Measurements from ENCODE around the gene FAM135A. TPM values are rescaled to one million over a fixed set of nuclear protein-coding genes. Genes with fewer than 3 reads are reported as not detected.

FAM135A gene
- total RNA-seq, 1 experiment from 2014 or later = 31.0 TPM

GRCh38 chr6:70436320-70436719 lies 23.0 kb downstream of the FAM135A start:
- Histone ChIP-seq H3K4me1 (ENCODE audit: insufficient read depth, low read length) (no peaks in the 10 kb centered on the region), H2BK120ac (ENCODE audit: low read depth, low read length, poor library complexity, severe bottlenecking) (no peak overlapping the region), H4K91ac (ENCODE audit: insufficient read length, low read depth, low read length) (no peak overlapping the region), H3K18ac (ENCODE audit: insufficient read length, low read depth, low read length) (no peak overlapping the region), H3K56ac (ENCODE audit: insufficient read length, low read depth, low read length) (no peak overlapping the region), H3K27me3 (ENCODE audit: insufficient read depth, low read length) (no peaks in the 10 kb centered on the region), H3K23ac (ENCODE audit: insufficient read length, low read depth, low read length) (no peak overlapping the region), H3K4ac (ENCODE audit: low read depth, low read length) (no peak overlapping the region), H2BK12ac (ENCODE audit: insufficient read length, low read depth, low read length) (no peak overlapping the region), H3K9ac (ENCODE audit: extremely low read depth, insufficient read length, low read length) (no peak overlapping the region), H2BK5ac (ENCODE audit: insufficient read length, low read length) (no peak overlapping the region), H2AFZ (ENCODE audit: low read length) (no peak overlapping the region), H3K27ac (ENCODE audit: insufficient read length, low read depth, low read length) (no peak overlapping the region), H3K79me1 (ENCODE audit: insufficient read depth, low read depth, low read length, poor library complexity, severe bottlenecking) (no peaks in the 10 kb centered on the region), H3K14ac (ENCODE audit: insufficient read depth, low read length) (no peak overlapping the region), H4K5ac (ENCODE audit: insufficient read length, low read depth, low read length) (no peak overlapping the region), H2BK15ac (ENCODE audit: low read depth, low read length) (no peak overlapping the region), H3K4me2 (ENCODE audit: insufficient read depth, insufficient read length, low read length) (no peak overlapping the region), H3K79me2 (ENCODE audit: insufficient read depth, low read length) (no peaks in the 10 kb centered on the region), H3T11ph (ENCODE audit: low read length) (no peak overlapping the region), H4K20me1 (ENCODE audit: control insufficient read depth, insufficient read depth, insufficient read length) (no peaks in the 10 kb centered on the region), H2AK5ac (ENCODE audit: insufficient read length, low read length) (no peak overlapping the region), H3K23me2 (ENCODE audit: insufficient read length, low read depth, low read length, poor library complexity, severe bottlenecking) (no peaks in the 10 kb centered on the region), H2BK20ac (ENCODE audit: low read depth, low read length, poor library complexity, severe bottlenecking) (no peak overlapping the region), H3K9me3 (ENCODE audit: control insufficient read depth, low read depth, low read length) (no peaks in the 10 kb centered on the region), H4K8ac (replicated peaks; ENCODE audit: insufficient read length, low read depth, low read length) (no peak overlapping the region)
- WGBS (ENCODE audit: extremely low coverage, insufficient read length, low lambda C conversion rate) = no CpG with 5 or more reads among the region's 5 CpGs
- DNase-seq = no peak
- Mint-ChIP-seq H3K9me3 (no peaks in the 10 kb centered on the region), H3K4me1 (no peaks in the 10 kb centered on the region), H3K36me3 (ENCODE audit: insufficient read depth in 1 of 3, low read depth in 3 of 3) (peaks cover 23 to 35% (median 25%) of the 10 kb centered on the region in 3 experiments), H3K27me3 (ENCODE audit: low read depth) (no peaks in the 10 kb centered on the region), H3K27ac (no peak overlapping the region), H3K4me3 (no peak overlapping the region)
- no peak for TF ChIP-seq CTCF (conservative IDR thresholded peaks at IDR 0.05)
